Chondrocyte (in vitro differentiated cells): ENCODE data around the gene NIF3L1. TPM values are rescaled to one million over a fixed set of nuclear protein-coding genes. Genes with fewer than 3 reads are reported as not detected.

ENCODE experiments used
- DNase-seq: peaks from one replicate; pipeline ENCODE4 v3.0.0; 2021; ENCODE audit warnings: mixed read lengths, low spot score
- H3K27ac Mint-ChIP-seq: one replicate; pipeline ENCODE4 v1.8.0; 2021; ENCODE audit warnings: mild to moderate bottlenecking, moderate library complexity, mixed read lengths; ENCODE audit not compliant: unreplicated experiment
- H3K27me3 Mint-ChIP-seq: 2 replicates; pipeline ENCODE4 v1.8.0; 2021; ENCODE audit warnings: low read depth, mixed read lengths
- H3K36me3 Mint-ChIP-seq: 2 replicates; pipeline ENCODE4 v1.8.0; 2021; ENCODE audit warnings: low read depth, mixed read lengths
- H3K4me1 Mint-ChIP-seq: 2 replicates; pipeline ENCODE4 v1.8.0; 2021; ENCODE audit warnings: low read depth, mild to moderate bottlenecking, mixed read lengths
- H3K4me3 Mint-ChIP-seq: one replicate; pipeline ENCODE4 v1.8.0; 2021; ENCODE audit warnings: mild to moderate bottlenecking, moderate library complexity, mixed read lengths; ENCODE audit not compliant: unreplicated experiment
- H3K9me3 Mint-ChIP-seq: 2 replicates; pipeline ENCODE4 v1.8.0; 2021; ENCODE audit warnings: low read depth, mixed read lengths
- total RNA-seq: library from RNA; stranded (reverse); gene quantifications from 3 replicates; pipeline ENCODE4 v1.2.1, GENCODE V29; 2021
- TF ChIP-seq, protein P1 (sequence below): fragments of 200-600 bp; sonication (generic); IDR thresholded peaks from 2 replicates; pipeline ENCODE4 v1.5.0; 2021; ENCODE audit warnings: antibody characterized with exemption, mild to moderate bottlenecking, moderate library complexity

NIF3L1 gene
- total RNA-seq, 1 donor from 2014 or later: 14.8 TPM

DNA sequence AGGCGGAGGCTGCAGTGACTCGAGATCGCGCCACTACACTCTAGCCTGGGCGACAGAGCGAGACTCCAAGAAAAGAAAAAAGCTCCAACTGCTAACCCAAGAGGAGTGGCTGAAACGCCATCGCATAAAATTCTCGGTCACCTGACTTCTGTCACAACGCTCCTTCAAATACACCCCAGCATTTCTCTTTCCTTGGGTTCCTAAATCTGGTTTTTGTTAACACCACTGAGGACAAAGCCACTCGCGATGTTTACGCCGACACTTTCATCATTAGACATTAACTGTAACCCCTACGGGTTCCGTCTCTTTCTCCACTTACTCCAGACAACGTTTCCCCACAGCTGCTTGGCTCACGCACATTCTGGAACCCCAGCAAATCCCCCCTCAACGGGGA is 25.4 kb upstream of the NIF3L1 start:
- H3K27ac Mint-ChIP-seq: peak overlapping the region; percentile 100
- peak overlapping the region; percentile 99 for H3K4me3 Mint-ChIP-seq
- no peak for DNase-seq
- H3K36me3 Mint-ChIP-seq: peaks cover 20% of the 10 kb centered on the region
- H3K9me3 Mint-ChIP-seq: no peaks in the 10 kb centered on the region
- TF ChIP-seq, protein P1, sequence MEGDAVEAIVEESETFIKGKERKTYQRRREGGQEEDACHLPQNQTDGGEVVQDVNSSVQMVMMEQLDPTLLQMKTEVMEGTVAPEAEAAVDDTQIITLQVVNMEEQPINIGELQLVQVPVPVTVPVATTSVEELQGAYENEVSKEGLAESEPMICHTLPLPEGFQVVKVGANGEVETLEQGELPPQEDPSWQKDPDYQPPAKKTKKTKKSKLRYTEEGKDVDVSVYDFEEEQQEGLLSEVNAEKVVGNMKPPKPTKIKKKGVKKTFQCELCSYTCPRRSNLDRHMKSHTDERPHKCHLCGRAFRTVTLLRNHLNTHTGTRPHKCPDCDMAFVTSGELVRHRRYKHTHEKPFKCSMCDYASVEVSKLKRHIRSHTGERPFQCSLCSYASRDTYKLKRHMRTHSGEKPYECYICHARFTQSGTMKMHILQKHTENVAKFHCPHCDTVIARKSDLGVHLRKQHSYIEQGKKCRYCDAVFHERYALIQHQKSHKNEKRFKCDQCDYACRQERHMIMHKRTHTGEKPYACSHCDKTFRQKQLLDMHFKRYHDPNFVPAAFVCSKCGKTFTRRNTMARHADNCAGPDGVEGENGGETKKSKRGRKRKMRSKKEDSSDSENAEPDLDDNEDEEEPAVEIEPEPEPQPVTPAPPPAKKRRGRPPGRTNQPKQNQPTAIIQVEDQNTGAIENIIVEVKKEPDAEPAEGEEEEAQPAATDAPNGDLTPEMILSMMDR: no peak
- H3K4me1 Mint-ChIP-seq: peaks cover 51% of the 10 kb centered on the region
- no peaks in the 10 kb centered on the region for H3K27me3 Mint-ChIP-seq

- peak; percentile 96 for DNase-seq
These were observed 24.8 kb upstream of the NIF3L1 start, which contains the start of gene CLK1 for GRCh38 chr2:200864176-200865034. CLK1 (minus strand) TSS chr2:200864658; CDS start chr2:200861862, 2,796 bp downstream.

DNA sequence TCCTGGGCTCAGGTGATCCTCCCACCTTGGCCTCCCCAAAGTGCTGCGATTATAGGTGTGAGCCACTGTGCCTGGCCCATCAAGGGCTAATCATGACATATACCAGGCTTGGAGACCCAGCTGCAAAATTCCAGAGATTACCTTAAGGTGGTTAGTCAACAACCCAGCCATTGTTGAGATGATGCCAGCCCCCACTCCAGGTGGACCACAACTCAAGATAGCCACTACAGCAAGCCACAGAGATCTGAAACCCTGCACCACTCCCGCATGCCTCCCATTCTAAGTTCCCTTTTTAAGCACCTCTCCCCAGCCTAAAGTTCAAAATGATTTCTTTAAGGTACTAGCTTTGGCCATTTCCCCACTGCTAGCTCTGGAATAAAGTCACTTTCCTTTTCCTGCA is 20.2 kb upstream of the NIF3L1 start:
- TF ChIP-seq, protein P1: no peak
- Mint-ChIP-seq H3K4me3 (no peak overlapping the region), H3K27me3 (no peaks in the 10 kb centered on the region), H3K27ac (no peak overlapping the region), H3K9me3 (no peaks in the 10 kb centered on the region), H3K4me1 (peaks cover 14% of the 10 kb centered on the region), H3K36me3 (peaks cover 7% of the 10 kb centered on the region)
- DNase-seq: no peak

More at GRCh38 chr2:200864176-200865034, 24.8 kb upstream of the NIF3L1 start, which contains the start of gene CLK1:
- no peaks in the 10 kb centered on the region for H3K9me3 Mint-ChIP-seq
- no peaks in the 10 kb centered on the region for H3K27me3 Mint-ChIP-seq
- peaks cover 16% of the 10 kb centered on the region for H3K36me3 Mint-ChIP-seq
- TF ChIP-seq, protein P1: peak; percentile 19
- peak within 1 kb of the TSS; percentile 100 for H3K27ac Mint-ChIP-seq
- peak within 1 kb of the TSS; percentile 99 for H3K4me3 Mint-ChIP-seq
- H3K4me1 Mint-ChIP-seq: peaks cover 46% of the 10 kb centered on the region

GRCh38 chr2:200871151-200871550 is 18.0 kb upstream of the NIF3L1 start:
- Mint-ChIP-seq H3K27ac (no peak overlapping the region), H3K4me3 (no peak overlapping the region), H3K36me3 (peaks cover 15% of the 10 kb centered on the region), H3K27me3 (no peaks in the 10 kb centered on the region), H3K4me1 (peaks cover 7% of the 10 kb centered on the region), H3K9me3 (no peaks in the 10 kb centered on the region)
- TF ChIP-seq, protein P1: no peak
- no peak for DNase-seq

DNA sequence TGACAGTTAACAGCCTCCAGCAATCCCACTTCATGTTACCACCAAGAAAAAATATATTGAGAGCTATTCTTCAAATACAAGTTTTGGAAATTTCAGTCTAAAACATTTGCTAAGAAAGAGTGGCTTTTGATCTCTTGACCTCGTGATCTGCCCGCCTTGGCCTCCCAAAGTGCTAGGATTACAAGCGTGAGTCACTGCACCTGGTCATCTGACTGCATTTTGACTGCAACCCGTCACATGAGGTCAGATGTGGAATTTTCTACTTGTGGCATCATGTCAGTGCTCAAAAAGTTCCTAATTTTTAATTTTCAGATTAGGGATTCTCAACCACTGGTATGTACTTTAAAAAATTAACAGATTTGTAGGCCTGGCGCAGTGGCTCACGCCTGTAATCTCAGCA is 15.6 kb upstream of the NIF3L1 start:
- no peak for DNase-seq
- no peaks in the 10 kb centered on the region for H3K27me3 Mint-ChIP-seq
- no peak overlapping the region for H3K27ac Mint-ChIP-seq
- no peaks in the 10 kb centered on the region for H3K4me1 Mint-ChIP-seq
- no peaks in the 10 kb centered on the region for H3K9me3 Mint-ChIP-seq
- TF ChIP-seq, protein P1: no peak
- no peak overlapping the region for H3K4me3 Mint-ChIP-seq
- peaks cover 17% of the 10 kb centered on the region for H3K36me3 Mint-ChIP-seq
